ACHN (cell line): ENCODE measurements around the gene ATOSA.

Source experiments
- DNase-seq: peaks from one replicate; pipeline ENCODE4 v3.0.0-alpha.2; 2015
- in situ Hi-C: cut with HindIII; loops from 2 replicates; pipeline ENCODE4 v1.10.0; 2017; ENCODE audit warnings: low sequenced_read_pairs, low pct_ligation_motif_present, low pct_unique_long_range_greater_than_20kb

Gene ATOSA

GRCh38 chr15:52661909-52662308 is 17.3 kb downstream of the ATOSA start:
- in situ Hi-C loops, result no loop called here
- no peak for DNase-seq

- DNase-seq, result no peak
- in situ Hi-C loops, result no loop called here
Measured at GRCh38 chr15:52660192-52660591, 19.0 kb downstream of the ATOSA start.

DNA sequence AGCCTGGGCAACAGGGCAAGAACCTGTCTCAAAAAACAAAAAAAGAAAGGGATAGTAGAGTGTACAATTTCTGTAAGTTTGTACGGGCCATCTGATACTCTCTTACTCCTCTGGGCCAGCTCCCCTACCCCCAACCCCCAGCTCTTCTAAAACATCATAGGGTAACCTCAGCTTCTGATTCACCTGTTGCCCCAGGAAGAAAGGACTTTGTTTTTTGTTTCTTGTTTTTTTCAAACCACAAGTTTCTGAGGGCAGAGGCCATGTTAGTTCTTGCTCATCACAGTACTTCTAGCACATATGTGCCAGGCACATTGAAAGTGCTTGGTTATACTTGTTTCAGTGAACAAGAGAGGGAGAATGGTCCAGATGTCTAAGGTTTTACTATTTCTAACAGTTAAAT is 20.2 kb downstream of the ATOSA start:
- in situ Hi-C loops, result no loop called here
- DNase-seq, result no peak

DNA sequence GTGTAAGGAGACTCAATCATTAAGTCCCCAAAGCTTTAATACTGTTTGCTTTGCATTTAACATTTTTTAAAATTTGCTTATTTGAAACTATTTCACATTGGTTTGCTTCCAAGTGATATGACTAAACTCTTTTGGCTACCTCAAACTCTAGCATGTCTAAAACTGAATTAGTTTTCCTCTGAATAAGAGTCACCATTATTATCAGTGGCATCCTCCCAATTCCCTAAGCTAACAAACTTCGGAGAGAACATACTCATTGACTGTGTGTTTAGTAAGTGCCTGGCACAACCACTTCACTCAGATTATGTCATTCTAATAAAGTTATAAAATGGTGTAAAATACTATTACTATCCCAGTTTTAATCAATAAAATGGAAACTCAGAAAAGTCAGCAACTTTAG is 21.9 kb downstream of the ATOSA start:
- DNase-seq, result no peak
- in situ Hi-C loops, result no loop called here

- in situ Hi-C loops, result no loop called here
- DNase-seq, result no peak
Measured at GRCh38 chr15:52656412-52656811, 22.8 kb downstream of the ATOSA start.

GRCh38 chr15:52653431-52653964 is 25.7 kb downstream of the ATOSA start:
- DNase-seq, result peak; percentile 55
- in situ Hi-C loops, result no loop called here

GRCh38 chr15:52652984-52653383 is 26.2 kb downstream of the ATOSA start:
- in situ Hi-C loops, result no loop called here
- no peak for DNase-seq

GRCh38 chr15:52652286-52652685 is 26.9 kb downstream of the ATOSA start:
- DNase-seq, result no peak
- in situ Hi-C loops, result no loop called here

GRCh38 chr15:52651868-52652267 is 27.3 kb downstream of the ATOSA start:
- in situ Hi-C loops, result no loop called here
- DNase-seq, result peak; percentile 85

DNA sequence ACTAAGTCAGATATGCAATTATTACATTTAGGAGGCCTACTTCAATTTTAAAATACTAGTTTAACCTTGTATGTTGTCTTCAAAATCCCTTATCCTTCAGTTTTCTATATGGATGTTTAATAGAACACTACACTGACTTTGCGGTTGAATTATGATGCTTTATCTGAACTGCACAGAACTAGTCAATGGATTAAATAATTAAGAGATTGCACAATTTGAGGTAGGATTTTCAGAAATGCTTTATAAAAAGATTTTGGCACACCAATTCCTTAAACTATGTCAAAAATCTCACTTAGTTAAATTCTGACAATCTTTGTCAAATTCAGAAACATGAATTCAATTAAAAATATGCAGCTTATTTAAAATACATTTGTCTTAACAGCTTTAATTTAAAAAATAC is 28.1 kb downstream of the ATOSA start:
- DNase-seq, result no peak
- in situ Hi-C loops, result no loop called here

DNA sequence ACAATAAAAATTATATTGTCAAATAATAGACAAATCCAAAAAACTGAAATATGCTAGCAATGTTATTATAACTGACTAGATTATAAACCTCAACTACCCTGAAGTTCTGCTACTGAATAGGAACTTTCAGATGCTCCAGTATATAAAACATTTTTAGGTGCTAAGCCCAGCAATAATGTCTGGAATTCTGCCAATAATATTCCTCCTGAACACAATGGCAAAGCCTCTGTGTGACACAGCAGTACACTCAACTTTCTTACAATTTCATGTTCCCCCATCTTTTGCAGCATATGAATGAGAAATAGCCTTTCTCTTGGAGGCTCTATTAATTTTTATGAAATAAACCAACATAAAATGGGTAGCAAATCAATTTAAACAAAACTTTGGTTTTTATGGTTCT is 29.5 kb downstream of the ATOSA start:
- DNase-seq, result no peak
- in situ Hi-C loops, result no loop called here

- no peak for DNase-seq
- in situ Hi-C loops, result no loop called here
Measured at GRCh38 chr15:52645916-52646315, 33.3 kb downstream of the ATOSA start.

- DNase-seq, result no peak
- in situ Hi-C loops, result no loop called here
Measured at GRCh38 chr15:52642386-52643361, 36.5 kb downstream of the ATOSA start.

DNA sequence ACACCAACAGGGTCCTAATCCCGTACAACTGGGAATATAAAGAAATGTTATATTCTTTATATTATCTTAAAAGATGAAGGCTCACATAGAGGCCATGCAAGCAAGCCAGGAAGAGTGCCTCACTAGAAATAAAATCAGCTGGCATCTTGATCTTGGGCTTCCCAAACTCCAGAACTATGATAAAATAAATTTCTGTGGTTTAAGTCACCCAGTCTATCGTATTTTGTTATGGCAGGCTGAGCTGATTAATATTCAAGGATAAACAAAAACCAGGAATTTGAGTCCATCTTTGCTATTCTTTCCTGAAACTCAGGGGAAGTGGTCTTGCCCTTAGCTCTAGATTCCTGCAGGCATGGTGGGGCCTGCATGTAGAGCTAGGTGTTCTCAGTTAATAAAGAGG is 42.7 kb downstream of the ATOSA start:
- DNase-seq, result no peak
- in situ Hi-C loops, result no loop called here

DNA sequence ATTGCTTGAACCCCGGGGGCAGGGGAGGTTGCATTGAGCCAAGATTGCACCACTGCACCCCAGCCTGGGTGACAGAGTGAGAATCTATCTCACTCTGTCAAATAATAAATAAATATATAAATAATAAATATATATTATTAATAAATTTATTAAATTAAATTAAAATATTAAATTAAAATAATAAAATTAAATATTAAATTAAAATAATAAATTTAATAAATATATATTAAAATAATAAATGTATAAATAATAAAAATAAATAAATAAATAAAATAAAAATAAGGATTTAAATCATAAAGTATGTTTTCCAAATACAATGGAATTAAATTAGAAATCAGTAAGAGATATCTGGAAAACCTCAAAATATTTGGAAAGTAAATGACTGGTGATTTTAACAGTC is 43.3 kb downstream of the ATOSA start:
- in situ Hi-C loops, result no loop called here
- DNase-seq, result no peak
